ENCODE measurements around the gene NOS3.
"Not testable (repeated sequence)": the region's sequence is repeated elsewhere in the genome, so short reads cannot be mapped to it uniquely, and the experiment has no call there.

The NOS3 gene

DNA sequence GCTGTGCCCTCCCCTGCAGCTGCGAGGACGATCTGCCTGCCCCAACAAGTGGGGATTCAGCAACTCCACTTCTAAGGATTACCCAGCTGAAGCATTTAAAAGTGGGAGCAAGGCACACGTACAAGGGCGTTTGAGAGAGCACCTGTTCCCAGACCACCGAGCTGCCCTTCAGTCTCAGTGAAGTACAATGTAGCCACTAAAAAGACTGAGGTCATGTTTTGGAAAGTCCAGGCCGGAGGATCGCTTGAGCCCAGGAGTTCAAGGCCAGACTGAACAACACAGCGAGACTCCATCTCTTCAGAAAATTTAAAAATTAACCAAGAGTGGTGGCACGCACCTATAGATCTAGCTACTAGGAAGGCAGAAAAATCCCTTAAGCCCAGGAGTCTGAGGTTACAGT, 14.7 kb downstream of the NOS3 start:
- DNase-seq: no peak

DNA sequence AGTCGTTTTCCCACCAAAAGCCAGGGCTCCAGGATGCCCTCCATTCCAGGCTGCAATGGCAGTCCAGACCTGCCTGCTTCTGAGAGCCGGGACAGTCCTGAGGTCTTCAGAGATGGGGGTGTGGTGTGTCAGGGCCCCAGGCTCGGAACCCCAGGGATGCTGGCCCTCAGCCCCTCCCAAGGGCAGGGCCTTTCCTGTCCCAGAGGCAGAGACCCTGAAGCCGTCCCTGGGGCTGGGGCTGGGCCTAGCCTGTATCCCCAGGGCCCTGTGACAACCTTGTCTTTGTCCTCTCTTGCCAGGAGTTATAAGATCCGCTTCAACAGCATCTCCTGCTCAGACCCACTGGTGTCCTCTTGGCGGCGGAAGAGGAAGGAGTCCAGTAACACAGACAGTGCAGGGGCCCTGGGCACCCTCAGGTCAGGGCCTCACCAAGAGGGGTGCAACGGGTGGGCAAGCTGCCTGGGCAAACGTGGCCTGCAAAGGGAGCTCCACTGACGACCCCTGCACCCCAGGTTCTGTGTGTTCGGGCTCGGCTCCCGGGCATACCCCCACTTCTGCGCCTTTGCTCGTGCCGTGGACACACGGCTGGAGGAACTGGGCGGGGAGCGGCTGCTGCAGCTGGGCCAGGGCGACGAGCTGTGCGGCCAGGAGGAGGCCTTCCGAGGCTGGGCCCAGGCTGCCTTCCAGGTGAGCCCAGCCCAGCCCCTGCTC, 15.9 kb downstream of the NOS3 start:
- no peak for DNase-seq

DNA sequence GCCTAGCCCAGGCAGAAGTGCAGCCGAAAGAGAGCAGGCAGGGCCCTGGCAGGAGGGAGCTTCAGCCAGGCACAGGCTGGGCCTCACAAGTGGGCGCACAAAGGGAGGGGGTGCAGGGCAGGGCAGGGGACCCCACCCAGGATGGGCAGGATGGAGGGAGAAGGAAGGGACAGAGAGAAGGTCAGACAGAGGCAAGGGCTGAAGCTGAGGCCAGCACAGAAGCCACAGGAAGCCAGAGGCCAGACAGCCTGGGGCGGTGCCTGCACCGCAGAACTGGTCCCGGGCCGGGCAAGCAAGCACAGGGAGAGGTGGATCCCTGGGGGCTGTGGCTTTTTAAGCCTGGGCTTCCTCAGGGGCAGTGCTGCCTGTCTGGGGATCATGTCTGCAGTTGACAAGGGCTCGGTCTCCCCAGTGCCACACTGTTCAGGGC, 16.7 kb downstream of the NOS3 start:
- DNase-seq: no peak

DNA sequence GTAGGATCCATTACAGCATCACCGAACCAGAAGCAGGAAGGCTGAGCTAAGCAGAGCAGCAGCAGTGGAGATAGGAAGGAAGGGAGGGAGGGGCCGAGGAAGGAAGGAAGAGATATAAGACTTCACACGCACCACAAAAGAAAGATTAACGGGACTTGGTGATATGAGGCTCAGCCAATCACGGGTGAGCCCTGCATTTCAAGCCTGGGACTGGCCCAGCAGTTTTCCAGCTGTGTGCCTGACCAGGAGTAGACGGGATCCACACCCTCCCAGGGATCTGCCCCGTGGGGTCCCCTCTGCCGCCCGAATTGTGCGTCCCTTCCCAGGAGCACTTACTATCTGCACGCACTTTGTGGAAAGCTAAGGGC, 17.3 kb downstream of the NOS3 start:
- DNase-seq: no peak

DNA sequence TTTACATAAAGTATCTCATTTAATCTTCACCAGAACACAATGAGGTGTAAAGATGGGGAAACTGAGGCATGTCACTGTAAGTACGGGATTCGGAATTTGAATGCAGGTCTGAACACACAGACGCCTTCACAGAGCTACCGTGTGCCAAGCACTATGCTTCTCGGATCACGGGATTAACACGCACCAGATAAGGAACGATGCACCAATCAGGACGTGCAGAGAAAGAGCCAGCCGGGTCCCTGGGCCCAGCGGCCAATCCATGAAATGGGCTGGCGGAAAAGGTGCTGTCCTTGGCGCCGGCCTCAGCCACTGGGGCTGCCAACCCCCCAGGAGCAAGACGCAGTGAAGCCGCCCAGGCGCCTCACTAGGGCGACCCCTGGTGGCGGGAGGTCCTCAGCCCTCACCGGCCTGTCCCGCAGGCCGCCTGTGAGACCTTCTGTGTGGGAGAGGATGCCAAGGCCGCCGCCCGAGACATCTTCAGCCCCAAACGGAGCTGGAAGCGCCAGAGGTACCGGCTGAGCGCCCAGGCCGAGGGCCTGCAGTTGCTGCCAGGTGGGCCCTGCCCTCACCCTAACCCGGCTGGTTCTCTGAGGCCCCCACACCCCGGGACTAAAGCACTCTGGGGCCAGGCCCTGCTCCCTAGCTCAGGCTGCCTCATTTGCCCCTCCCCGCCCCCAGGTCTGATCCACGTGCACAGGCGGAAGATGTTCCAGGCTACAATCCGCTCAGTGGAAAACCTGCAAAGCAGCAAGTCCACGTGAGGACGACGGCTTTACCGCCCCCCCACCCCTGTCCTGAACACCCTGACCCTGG, 17.9 kb downstream of the NOS3 start:
- DNase-seq: peak; percentile 70

DNA sequence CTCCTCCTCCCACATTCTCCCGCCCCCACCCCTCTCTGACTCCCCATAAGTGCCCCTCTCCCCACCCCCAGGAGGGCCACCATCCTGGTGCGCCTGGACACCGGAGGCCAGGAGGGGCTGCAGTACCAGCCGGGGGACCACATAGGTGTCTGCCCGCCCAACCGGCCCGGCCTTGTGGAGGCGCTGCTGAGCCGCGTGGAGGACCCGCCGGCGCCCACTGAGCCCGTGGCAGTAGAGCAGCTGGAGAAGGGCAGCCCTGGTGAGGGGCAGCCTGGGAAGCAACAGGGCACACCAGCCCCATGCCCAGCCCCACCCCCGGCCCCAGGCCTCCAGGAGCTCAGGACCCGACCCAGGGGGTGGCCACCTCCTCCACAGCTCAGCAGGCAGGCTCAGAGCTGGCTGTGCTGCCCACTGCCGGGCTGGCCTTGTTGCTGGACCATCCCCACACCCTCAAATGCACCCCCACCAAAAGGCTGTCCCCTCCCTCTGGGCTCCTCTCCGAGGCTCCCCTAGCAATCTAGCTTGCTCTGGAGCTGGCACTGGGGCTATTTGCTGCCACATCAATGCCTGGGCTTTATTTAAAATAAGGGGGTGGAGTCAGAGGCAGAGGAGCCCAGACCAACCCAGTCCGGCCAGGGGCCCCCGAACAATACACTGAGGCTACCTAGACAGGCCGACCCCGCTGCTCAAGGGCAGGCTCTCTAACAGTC, 18.7 kb downstream of the NOS3 start:
- no peak for DNase-seq

DNA sequence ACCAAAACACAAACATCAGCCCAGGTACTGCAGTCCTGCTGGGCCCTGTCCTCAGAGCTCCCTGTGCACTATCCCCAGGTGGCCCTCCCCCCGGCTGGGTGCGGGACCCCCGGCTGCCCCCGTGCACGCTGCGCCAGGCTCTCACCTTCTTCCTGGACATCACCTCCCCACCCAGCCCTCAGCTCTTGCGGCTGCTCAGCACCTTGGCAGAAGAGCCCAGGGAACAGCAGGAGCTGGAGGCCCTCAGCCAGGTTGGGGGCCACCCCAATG, 19.2 kb downstream of the NOS3 start:
- DNase-seq: no peak

DNA sequence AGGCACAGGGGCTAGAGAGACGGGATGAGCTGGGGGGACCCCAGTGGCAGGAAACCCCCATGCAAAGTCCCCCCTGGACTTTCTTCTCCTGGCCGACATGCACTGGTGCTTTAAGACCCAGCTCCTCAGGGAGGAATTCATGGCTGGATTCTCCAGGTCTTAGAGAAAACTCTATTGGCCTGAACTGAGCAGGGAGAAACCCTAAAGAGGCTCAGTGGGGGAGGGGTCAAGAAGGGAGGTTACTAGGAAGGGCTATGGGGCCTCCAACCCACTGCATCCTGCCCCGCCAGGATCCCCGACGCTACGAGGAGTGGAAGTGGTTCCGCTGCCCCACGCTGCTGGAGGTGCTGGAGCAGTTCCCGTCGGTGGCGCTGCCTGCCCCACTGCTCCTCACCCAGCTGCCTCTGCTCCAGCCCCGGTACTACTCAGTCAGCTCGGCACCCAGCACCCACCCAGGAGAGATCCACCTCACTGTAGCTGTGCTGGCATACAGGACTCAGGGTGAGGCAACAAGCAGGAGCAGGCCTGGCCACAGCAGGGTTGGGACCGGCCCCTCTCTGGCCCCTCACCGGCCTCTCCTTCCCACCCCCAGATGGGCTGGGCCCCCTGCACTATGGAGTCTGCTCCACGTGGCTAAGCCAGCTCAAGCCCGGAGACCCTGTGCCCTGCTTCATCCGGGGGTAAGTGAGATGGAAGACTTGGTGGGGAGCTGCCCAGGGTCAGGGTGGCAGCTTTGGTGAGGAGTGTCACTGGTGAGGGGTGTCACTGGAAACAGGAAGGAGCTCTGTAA, 19.7 kb downstream of the NOS3 start:
- no peak for DNase-seq

DNA sequence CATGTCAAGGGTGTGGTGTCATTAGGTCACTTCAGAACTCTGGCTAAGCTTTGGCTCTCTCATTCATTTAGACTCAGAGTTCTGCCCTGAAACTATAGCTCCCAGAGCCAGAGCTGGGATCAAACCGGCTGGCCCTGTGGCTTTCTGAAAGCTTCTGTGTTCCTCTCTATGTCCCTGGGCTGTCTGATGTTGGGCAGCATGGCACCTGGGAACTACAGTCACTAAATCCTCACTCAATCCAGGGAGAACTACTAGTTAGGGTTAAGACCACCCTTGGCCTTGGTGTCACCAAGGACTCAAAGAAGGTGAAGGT, 20.2 kb downstream of the NOS3 start:
- DNase-seq: no peak

DNA sequence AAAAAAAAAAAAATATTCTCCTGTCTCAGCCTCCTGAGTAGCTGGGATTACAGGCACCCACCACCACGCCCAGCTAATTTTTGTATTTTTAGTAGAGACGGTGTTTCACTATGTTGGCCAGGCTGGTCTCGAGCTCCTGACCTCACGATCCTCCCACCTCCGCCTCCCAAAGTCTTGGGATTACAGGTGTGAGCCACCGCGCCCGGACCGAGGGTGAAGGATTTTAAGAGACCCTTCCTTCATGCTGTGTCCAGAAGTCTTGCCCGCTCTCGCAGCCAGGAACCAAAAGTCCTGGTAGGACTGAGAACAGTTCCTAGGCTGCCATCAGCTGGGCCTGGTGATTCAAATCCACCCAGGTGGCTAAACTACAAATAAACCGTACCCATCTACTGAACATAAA, 20.8 kb downstream of the NOS3 start:
- DNase-seq: not testable (repeated sequence)

DNA sequence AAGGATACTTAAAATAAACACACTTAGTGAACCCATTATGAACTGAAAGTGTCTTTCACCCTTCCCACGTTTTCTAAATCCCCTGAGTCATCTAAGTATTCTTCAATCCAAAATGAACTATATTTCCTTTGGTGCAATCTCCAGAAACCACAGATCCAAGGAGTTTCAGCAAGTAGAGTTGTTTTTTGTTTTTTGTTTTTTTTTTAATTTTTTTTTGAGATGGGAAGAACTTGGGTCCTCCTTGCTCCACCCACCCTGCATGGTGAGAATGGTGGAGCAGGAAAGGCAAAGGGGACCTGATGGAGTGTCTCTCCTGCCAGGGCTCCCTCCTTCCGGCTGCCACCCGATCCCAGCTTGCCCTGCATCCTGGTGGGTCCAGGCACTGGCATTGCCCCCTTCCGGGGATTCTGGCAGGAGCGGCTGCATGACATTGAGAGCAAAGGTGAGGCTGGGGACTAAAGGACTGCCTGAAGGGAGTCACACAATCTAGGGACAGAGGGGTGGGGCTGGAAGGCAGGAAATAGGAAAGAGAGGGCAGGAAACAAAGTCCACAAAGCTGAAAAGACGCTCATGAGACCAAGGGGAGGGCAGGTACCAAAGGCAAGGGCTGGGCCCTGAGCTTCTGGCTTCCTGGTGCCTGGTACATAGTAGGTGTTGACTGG, 21.3 kb downstream of the NOS3 start:
- DNase-seq: no peak

DNA sequence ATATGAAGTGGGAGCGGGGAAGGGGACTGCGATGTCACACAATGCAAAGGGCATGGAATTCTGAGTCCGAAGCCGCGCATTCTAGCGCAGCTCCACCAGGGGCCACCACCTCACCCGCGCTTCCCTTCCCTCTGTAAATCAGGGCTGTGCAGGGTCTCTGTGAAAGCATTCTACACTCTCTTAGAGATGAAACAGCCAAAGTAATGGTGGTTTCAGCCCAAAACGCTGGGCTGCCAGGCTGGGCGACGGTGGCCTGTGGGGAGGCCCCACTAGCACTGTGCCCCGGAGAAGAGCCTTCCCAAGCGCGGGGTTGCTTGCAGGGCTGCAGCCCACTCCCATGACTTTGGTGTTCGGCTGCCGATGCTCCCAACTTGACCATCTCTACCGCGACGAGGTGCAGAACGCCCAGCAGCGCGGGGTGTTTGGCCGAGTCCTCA, 22.1 kb downstream of the NOS3 start:
- no peak for DNase-seq

DNA sequence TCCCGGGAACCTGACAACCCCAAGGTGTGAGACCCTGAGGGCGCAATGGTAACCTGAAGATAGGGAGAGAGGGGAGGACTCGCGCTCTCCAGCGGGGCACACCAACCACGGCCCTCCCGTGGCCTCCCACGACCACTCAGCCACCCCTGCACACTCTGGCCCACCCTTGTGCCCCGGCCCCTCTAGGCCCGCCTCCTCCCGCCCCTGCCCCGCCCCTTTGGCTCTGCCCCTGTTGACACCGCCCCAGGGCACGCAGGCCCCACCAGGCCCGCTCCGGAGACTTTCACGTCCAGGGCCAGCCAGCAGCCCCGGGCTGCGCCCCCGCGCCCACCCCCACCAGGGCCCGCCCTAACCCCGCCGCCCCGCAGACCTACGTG, 22.5 kb downstream of the NOS3 start:
- DNase-seq: no peak

DNA sequence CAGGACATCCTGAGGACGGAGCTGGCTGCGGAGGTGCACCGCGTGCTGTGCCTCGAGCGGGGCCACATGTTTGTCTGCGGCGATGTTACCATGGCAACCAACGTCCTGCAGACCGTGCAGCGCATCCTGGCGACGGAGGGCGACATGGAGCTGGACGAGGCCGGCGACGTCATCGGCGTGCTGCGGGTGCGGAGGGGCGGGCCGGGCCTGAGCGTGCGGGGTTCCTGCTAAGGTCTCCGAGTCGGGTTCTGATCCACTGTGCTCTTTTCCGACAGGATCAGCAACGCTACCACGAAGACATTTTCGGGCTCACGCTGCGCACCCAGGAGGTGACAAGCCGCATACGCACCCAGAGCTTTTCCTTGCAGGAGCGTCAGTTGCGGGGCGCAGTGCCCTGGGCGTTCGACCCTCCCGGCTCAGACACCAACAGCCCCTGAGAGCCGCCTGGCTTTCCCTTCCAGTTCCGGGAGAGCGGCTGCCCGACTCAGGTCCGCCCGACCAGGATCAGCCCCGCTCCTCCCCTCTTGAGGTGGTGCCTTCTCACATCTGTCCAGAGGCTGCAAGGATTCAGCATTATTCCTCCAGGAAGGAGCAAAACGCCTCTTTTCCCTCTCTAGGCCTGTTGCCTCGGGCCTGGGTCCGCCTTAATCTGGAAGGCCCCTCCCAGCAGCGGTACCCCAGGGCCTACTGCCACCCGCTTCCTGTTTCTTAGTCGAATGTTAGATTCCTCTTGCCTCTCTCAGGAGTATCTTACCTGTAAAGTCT, 23.1 kb downstream of the NOS3 start:
- DNase-seq: peak; percentile 81

DNA sequence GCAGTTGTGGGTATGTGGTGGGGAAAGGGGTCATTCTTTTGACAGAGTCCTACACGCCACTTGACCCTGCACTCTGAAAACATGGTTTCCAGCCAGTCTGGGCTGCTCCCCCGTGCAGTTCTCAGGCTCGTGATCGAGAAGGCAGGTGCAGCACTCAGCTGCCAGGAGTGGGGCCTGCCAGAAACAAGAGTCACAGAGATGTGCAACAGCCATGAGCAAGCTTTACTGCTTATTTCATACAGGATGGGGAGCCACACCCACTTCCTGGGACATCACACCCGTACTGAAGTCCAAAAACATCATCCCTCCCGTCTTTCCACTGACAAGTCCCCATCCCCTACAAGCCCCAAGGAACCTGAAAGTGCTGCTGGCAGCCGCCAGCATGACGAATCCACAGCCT, 24.1 kb downstream of the NOS3 start:
- DNase-seq: no peak

DNA sequence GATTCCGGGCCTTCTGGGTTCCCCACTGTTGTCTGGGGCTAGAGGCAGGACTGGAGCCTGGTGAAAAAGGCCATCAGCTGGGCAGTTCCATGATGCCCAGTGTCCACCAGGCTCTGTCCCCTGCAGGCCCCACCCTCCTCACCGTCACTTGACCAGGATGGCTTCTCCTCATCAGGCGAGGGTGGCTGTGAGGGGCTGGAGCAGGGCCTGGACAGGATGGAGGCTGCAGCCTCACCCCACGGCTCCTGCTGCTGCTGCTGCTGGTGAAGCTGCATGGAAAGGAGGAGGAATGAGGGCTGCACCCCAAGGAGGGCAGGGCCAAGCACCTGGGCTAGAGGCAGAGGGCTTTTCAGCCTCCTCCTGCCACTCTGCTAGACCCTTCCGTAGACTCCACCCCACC, 25.1 kb downstream of the NOS3 start:
- DNase-seq: no peak

DNA sequence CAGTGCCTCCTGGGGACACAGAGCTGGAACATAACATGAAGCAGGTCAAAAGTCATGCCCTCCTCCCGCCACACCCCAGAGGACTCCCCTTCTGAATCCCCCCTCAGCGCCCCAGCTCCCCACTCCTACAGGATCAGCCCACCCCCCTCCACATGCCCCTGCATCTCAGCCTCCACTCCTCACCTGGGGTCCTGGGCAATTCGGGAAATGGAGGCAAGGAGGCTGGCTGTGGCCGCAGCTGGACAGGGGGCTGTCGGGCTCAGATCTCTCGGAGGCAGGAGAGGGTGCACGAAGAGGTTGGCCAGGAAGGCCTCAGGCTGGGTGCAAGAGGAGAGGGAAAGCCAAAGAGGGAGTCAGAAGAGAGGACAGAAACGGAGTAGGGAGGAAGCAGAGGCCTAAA, 25.7 kb downstream of the NOS3 start:
- no peak for DNase-seq

DNA sequence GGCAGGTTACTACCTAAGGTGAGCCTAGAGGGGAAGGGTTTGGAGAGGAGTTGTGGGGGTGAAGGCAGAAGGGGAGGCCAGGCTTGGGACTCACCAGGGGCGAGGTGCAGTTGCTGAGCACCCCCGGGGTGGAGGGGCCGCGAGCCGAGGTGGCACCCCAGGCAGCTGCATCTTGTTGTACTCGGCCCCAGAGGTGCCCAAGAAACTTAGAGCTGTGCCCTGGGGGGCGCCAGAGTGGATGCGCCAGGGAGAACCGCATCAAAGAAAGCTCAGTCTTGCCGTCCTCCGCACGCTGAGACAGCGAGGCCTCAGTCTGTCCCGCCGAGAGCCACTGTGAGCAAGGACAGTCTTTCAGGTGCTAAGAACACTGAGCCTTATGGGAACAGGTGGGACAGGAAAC, 26.1 kb downstream of the NOS3 start:
- no peak for DNase-seq

DNA sequence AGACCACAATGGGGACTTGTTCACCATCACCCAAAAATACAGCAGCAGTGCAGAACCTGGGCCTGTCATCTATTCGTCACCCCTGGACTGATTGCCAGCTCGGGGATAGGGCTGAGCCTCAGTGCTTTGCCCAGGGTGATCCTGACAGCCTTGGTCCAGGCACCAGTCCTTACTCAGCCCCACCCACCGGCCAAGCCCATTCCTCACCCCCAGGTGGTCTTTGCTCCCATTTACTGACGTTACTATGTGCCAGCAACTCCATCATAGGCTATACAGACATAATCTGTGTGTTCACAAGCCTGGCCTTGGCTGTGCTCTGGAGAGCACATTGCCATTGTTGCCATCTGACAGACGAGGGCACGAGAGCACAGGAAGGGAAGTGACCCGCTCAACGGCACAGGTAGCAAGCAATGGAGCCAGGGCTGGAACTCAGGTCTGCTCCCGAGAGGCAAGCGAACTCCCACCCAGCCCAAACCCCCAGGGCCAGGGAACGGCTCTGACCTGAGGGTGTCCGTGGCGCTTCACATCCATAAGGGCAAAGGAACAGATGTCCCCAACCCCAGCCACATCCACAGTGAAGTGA, 26.6 kb downstream of the NOS3 start:
- DNase-seq: no peak

DNA sequence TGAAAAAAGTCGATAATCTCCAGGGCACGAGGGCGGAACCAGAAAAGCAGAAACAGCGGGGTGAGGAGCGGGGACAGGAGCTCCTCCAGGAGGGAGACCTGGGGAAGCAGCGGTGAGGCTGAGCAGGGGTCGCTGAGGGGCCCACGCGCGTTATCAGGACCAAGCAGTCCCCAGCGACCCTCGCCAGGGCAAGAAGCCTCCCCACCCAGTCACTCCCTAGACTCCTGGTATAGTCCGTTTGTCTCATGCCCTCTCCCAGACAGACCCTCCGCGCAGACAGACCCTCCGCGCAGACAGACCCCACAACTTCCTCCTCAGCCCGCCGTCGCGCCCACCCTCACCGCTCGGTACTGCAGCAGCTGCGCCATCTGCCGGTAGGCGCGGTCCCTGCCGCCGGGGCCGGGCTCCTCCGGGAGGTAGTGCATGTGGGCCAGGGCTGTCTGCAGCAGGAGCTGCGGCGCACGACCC, 27.2 kb downstream of the NOS3 start:
- DNase-seq: peak; percentile 67

DNA sequence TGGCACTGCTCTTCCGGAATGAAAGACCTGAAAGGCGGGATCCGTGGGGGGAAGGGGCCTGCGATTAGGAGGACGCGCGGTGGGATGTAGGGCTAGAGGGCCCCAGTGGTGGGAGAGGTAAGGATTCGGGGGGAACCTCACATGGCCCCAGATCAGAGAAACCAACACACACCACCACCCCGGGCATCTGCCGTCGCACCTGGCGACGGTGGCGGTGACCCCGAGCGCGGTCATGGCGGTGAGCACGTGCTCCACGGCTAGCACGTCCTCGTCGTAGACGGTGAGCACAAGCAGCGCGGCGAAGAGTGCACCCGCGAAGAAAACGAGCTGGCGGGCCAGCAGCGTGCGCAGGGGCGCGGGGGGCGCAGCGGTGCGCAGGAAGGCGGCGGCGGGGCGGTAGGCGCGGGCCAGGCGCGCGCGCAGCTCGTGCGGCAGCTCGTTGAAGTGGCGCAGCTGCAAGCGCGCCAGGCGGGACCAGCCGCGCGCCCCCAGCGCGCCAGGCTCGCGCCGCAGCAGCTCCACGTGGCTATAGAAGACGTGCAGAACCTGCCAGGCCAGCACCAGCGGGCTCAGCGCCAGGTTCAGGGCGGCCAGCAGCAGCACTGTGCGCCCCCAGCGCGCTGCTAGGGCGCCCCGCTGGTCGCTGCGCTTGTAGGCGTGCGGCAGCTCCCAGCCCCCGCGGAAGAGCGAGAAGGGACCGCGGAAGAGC, 27.8 kb downstream of the NOS3 start:
- peak; percentile 30 for DNase-seq
